Left renal pelvis (tissue), 4 donors: Measurements from ENCODE around the gene MEF2C. TPM values are rescaled to one million over a fixed set of nuclear protein-coding genes. Genes with fewer than 3 reads are reported as not detected.

Experiments
- DNase-seq, 4 donors: peaks; one replicate each; pipeline ENCODE4 v3.0.0-alpha.2; 2013; ENCODE audit warnings: low read depth in 4 of 4, low spot score in 3 of 4
- polyA plus RNA-seq, 4 donors: library from polyadenylated mRNA; unstranded; fragments of 120-200 nt; gene quantifications; one replicate each; pipeline ENCODE4 v1.2.1, GENCODE V29; 2013; ENCODE audit not compliant: insufficient read length in 4 of 4

The MEF2C gene
- polyA plus RNA-seq, 4 donors, result 29.4 to 41.4 (median 37.3) TPM

DNA sequence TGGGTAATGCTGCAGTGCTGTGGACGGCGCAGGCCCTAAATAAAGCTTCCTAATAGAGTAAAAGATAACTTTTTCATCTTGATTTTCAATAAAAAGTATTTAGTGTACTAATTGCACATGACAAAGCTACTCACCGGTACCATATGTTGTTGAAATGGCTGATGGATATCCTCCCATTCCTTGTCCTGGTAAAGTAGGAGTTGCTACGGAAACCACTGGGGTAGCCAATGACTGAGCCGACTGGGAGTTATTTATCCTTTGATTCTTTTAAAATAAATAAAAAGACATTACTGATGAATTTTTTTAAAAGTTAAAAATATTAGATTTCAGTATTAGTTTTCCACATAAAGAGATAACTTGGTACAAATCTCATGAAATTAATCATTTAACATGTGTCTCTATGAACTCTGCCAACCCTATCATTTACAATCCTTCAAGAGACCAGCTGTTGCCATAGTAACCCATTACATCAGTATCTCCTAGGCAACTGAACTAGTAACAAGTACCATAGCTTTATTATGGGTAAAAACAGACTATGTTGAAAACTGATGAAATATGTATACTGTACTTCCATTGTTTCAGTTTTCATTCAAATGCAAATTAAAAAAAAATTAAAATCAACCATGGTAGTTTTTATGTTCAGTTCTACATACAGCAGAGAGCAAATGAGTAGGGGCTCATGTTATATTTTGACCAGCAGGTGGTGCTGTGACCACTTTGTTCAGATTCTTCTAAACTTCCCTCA is 153.7 kb downstream of the MEF2C start:
- peak; percentile 47 to 66 (median 64) for DNase-seq

- no peak for DNase-seq
Observed at GRCh38 chr5:88727705-88728313, 155.2 kb downstream of the MEF2C start.

DNA sequence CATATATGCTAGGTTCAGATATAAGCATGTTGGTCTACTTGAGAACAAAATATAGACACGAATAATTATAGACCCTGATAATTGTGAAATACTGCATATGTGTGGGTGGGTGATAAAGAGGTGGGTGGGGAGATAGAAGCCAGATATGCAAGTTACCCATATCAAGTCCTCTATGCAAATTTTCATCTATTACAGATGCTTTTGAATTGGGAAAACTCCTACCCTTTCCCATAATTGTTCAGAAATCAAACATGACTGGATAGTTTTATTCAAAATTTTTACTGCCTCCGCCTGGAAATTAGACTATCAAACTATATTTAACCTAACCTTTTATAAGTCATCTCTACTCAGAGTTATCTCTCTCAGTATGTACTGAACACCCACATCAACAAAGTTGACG is 157.5 kb downstream of the MEF2C start:
- no peak for DNase-seq

- no peak for DNase-seq
Observed at GRCh38 chr5:88724201-88724600, 158.8 kb downstream of the MEF2C start.

GRCh38 chr5:88722546-88723073 is 160.4 kb downstream of the MEF2C start:
- no peak for DNase-seq

DNA sequence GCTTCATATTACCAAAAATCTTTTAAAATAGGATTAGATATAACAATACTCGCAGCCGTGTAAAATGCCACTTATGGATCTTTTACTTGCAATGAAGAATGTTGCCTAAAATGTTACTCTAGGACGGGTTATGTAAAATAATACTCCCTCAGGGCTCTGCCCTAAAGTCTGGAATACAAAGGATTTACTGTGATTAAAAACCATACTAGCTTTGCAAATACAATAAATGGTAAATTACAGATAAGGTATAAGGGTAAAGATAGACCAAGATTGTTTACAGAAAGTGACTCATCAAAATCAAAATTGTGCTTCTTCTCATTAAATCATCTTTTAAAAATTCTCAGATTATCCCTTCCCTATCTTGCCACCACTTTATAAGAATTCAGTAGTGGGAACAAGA is 163.6 kb downstream of the MEF2C start:
- DNase-seq, result no peak

- DNase-seq, result no peak
Observed at GRCh38 chr5:88718736-88719135, 164.2 kb downstream of the MEF2C start.

DNA sequence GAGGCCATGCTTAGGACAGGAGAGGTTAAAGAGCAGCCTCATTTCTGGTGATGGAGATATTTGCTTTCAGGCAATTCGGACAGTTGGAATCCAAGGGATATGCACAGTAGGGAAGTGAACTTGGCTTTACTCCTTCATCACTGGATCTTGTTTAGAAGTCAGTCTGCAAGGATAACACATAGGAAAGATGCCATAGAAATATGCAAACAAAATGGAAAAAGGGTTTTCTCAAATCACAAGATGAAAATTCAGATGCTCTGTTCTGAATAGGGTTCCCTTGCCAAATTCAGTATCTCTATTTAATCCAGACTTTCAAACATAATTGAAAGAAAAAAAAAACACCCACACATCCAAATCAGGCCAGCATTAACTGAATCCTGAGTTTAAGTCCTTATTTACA is 166.9 kb downstream of the MEF2C start:
- DNase-seq, result no peak

GRCh38 chr5:88715503-88715902 is 167.5 kb downstream of the MEF2C start:
- DNase-seq, result no peak

GRCh38 chr5:88713818-88714217 is 169.2 kb downstream of the MEF2C start:
- no peak for DNase-seq

DNA sequence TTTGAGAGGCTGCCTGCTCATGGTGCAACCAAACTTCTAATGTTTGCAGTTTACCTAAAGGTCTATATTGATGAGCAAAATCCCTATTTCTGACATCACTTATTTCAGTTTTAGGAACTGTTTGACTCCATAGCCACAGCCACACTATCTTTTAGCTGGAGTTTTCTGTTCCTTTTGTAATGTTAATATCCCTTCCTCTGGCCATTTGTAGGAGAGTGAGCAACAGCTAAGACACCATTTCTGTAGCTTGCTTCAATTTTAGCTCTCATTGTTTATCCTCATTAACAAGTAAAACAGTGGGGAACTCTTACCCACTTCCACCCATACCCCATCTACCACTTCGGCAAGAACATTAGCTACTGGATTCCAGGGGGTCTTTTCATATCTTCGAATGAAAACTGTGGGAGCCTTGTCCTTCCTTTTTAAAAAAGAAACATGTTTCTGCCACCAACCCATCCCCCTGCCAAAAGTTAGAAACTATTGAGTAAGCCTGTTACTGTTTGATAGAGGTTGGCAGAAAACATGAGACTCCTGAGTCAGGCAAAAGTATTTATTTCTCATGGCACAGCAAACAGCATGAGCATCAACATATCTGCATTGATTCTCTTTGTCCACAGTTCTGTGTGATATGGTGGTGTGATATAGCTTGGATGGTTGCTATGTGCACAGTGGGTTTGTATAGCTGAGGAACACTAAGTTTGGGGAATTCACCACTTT is 174.1 kb downstream of the MEF2C start:
- DNase-seq, result no peak

- DNase-seq, result no peak
Observed at GRCh38 chr5:88708021-88708420, 175.0 kb downstream of the MEF2C start.

- DNase-seq, result no peak
Observed at GRCh38 chr5:88707216-88707965, 175.6 kb downstream of the MEF2C start.

- DNase-seq, result no peak
Observed at GRCh38 chr5:88702332-88702731, 180.7 kb downstream of the MEF2C start.

DNA sequence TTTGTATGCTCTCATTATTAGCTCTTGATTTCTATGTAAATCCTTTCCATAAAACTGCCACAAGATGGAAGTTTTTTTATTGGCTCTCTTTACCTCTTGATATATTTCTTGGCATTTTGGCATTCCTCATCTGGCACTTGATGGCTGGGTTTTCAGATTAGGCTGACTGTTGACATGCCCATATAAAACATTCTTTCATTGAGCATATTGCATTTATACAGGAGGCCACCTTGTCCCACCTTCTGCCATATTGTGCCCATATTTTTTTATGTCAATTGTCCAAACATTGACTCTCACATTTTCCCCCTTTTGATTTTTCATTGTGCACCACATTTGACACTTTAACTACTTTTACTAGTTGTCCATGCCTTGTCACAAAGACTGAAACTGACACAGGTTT is 182.9 kb downstream of the MEF2C start:
- DNase-seq, result no peak

- no peak for DNase-seq
Observed at GRCh38 chr5:88698290-88698689, 184.7 kb downstream of the MEF2C start.

- no peak for DNase-seq
Observed at GRCh38 chr5:88696466-88696865, 186.5 kb downstream of the MEF2C start.

- no peak for DNase-seq
Observed at GRCh38 chr5:88695931-88696330, 187.1 kb downstream of the MEF2C start.

- DNase-seq, result no peak
Observed at GRCh38 chr5:88695232-88695631, 187.8 kb downstream of the MEF2C start.

GRCh38 chr5:88694023-88694679 is 188.8 kb downstream of the MEF2C start:
- no peak for DNase-seq
